ENCODE data around the gene ITFG2.

Gene ITFG2

GRCh38 chr12:2795291-2796186 lies 16.9 kb upstream of the ITFG2 start:
- no peak for DNase-seq (ENCODE audit: low read depth, low spot score)

- no peak for DNase-seq (ENCODE audit: low read depth, low spot score)
Observed at GRCh38 chr12:2796187-2796666, 16.2 kb upstream of the ITFG2 start.

GRCh38 chr12:2797721-2798418 lies 14.6 kb upstream of the ITFG2 start:
- no peak for DNase-seq (ENCODE audit: low read depth, low spot score)

DNA sequence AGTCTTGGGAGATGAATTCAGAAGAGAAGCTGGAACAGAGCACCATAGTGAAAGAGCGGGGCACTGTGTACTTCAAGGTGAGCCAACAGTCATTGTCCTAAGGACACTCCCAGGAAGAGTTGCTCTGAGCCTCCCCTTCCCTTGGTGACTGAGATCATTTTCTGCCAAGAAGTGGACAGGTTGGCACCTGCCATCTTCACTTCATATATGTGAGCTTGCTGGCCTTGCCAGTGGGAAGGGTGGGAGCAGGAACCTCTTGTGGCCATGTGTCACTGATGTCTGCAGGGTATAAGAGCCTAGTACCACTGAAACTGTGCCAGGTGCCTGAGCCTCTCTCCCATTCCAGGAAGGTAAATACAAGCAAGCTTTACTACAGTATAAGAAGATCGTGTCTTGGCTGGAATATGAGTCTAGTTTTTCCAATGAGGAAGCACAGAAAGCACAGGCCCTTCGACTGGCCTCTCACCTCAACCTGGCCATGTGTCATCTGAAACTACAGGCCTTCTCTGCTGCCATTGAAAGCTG lies 12.4 kb upstream of the ITFG2 start:
- no peak for DNase-seq (ENCODE audit: low read depth, low spot score)

- no peak for DNase-seq (ENCODE audit: low read depth, low spot score)
Observed at GRCh38 chr12:2801044-2801783, 11.3 kb upstream of the ITFG2 start.

GRCh38 chr12:2803635-2804392 lies 8.7 kb upstream of the ITFG2 start:
- DNase-seq (ENCODE audit: low read depth, low spot score): no peak

GRCh38 chr12:2804393-2805142 lies 7.9 kb upstream of the ITFG2 start:
- DNase-seq (ENCODE audit: low read depth, low spot score): peak; percentile 85

GRCh38 chr12:2805143-2805520 lies 7.3 kb upstream of the ITFG2 start:
- DNase-seq (ENCODE audit: low read depth, low spot score): no peak

DNA sequence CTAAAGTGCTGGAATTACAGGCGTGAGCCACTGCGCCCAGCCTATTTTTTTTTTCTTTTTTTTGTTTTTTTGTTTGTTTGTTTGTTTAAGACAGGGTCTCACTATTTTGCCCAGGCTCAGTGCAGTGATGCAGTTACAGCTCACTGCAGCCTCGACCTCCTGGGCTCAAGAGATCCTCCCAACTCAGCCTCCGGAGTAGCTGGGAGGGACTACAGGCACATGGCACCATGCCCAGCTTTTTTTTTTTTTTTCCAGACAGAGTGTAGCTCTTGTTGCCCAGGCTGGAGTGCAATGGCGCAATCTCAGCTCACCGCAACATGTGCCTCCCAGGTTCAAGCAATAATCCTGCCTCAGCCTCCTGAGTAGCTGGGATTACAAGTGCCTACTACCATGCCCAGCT lies 5.8 kb upstream of the ITFG2 start:
- DNase-seq (ENCODE audit: low read depth, low spot score): no peak

DNA sequence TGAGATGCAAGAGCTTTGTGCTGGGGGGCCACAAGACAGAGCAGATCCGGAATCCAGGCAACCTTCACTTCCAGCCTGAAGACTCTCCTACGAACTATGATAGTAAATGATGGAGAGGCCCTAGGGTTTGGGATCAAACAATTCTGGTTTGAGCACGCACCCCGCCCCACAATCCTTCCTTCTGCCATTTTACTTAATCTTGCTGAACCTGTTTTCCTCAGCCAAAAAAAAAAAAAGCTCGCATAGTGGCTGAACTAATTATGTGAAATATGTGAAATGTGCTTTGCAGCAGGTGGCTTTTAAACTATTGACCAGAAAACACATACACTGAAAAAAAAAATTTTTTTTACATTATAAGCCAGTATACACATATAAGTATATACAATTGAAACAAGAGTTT lies 667 bp upstream of the ITFG2 start:
- DNase-seq (ENCODE audit: low read depth, low spot score): no peak

DNA sequence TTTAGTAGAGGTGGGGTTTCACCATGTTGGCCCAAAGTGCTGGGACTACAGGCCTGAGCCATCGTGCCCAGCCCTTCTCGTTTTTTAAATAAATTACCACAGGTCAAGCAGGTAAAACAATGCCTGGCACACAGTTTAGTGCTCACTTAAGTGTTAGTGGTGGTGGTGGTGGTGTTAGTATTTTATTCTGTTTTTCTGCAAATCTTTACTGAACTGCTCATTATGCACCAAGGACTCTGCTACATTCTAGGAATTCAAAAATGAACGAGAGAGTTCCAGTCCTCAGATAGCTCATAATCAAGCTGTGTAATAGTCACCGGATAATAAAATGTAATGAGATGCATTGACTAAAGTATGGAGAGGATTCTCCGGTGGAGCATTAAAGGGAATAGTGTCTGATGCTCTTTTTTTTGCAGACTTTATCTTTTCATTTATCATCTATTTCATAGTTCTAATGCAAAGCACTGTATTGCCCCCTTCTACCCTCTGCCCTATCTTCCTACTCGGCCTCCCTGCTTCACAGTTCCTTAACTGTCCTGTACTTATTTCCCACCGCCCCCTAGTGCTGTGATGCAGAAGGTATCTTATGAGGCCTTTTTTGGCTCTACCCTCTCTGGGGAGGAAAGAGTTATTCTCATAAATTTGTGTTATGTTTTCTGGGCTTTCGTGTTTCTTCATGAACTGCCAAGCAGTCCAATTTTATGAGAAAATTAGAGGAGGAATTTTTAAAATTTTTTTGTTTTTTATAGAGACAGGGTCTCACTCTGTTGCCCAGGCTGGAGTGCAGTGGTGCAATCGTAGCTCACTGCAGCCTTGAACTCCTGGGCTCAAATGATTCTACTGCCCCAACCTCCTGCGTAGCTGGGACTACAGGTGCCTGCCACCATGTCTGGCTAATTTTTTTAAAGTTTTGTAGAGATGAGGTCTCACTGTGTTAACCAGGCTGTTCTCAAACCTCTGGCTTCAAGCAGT lies 1.0 kb downstream of the ITFG2 start:
- no peak for DNase-seq (ENCODE audit: low read depth, low spot score)

GRCh38 chr12:2819810-2820209 lies 7.3 kb downstream of the ITFG2 start:
- DNase-seq (ENCODE audit: low read depth, low spot score): no peak

DNA sequence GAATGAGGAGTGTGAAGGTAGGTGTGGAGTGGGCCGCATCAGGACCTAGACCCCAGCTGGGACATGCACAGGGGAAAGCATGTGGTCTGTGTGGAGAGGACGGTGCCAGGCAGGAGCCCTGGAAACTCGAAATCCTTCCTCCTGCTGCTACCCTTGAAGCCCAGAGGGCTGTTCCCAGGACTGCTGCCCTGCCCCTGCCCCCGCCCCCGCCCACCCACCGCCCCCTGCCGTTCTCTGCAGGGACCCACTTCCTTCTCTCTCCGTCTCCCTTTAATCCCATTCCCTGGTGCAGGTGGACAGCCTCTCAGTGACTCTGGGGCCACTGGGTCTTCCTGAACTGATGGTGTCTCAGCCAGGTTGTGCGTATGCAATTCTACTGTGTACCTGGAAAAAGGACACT lies 8.0 kb downstream of the ITFG2 start:
- no peak for DNase-seq (ENCODE audit: low read depth, low spot score)

- no peak for DNase-seq (ENCODE audit: low read depth, low spot score)
Observed at GRCh38 chr12:2823483-2823882, 11.0 kb downstream of the ITFG2 start.

- no peak for DNase-seq (ENCODE audit: low read depth, low spot score)
Observed at GRCh38 chr12:2824541-2824940, 12.1 kb downstream of the ITFG2 start.

GRCh38 chr12:2825132-2825531 lies 12.7 kb downstream of the ITFG2 start:
- DNase-seq (ENCODE audit: low read depth, low spot score): no peak

DNA sequence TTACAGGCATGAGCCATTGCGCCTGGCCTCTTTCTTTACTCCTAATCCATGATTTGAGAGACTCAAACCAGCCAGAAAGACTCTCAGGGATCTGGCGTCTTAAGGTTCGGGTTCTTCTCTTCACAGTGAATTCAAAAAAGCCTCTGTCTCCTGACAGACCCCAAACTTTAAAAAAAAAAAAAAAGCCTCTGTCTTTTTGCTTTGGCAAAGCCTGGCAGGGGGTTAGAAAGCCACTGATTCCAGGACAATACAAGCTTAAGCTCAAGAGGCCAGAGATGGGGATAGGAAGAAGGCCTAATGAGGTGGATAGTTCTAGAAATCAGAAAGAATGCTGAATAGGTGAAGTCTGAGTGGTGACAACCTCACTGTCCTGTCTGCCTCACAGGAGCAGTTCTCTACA lies 13.6 kb downstream of the ITFG2 start:
- DNase-seq (ENCODE audit: low read depth, low spot score): no peak

- no peak for DNase-seq (ENCODE audit: low read depth, low spot score)
Observed at GRCh38 chr12:2826721-2827515, 14.4 kb downstream of the ITFG2 start.

- DNase-seq (ENCODE audit: low read depth, low spot score): no peak
Observed at GRCh38 chr12:2829275-2829674, 16.8 kb downstream of the ITFG2 start.

Data from smooth muscle cell of the brain vasculature (primary cell).